Chondrocyte (in vitro differentiated cells): ENCODE measurements around the gene SEC14L5. TPM values are rescaled to one million over a fixed set of nuclear protein-coding genes. Genes with fewer than 3 reads are reported as not detected.

Source experiments
- DNase-seq: peaks from one replicate; pipeline ENCODE4 v3.0.0; 2021; ENCODE audit warnings: mixed read lengths, low spot score
- H3K27ac Mint-ChIP-seq: one replicate; pipeline ENCODE4 v1.8.0; 2021; ENCODE audit warnings: mild to moderate bottlenecking, moderate library complexity, mixed read lengths; ENCODE audit not compliant: unreplicated experiment
- H3K27me3 Mint-ChIP-seq: 2 replicates; pipeline ENCODE4 v1.8.0; 2021; ENCODE audit warnings: low read depth, mixed read lengths
- H3K36me3 Mint-ChIP-seq: 2 replicates; pipeline ENCODE4 v1.8.0; 2021; ENCODE audit warnings: low read depth, mixed read lengths
- H3K4me1 Mint-ChIP-seq: 2 replicates; pipeline ENCODE4 v1.8.0; 2021; ENCODE audit warnings: low read depth, mild to moderate bottlenecking, mixed read lengths
- H3K4me3 Mint-ChIP-seq: one replicate; pipeline ENCODE4 v1.8.0; 2021; ENCODE audit warnings: mild to moderate bottlenecking, moderate library complexity, mixed read lengths; ENCODE audit not compliant: unreplicated experiment
- H3K9me3 Mint-ChIP-seq: 2 replicates; pipeline ENCODE4 v1.8.0; 2021; ENCODE audit warnings: low read depth, mixed read lengths
- total RNA-seq: library from RNA; stranded (reverse); gene quantifications from 3 replicates; pipeline ENCODE4 v1.2.1, GENCODE V29; 2021
- TF ChIP-seq, protein P1 (sequence below): fragments of 200-600 bp; sonication (generic); IDR thresholded peaks from 2 replicates; pipeline ENCODE4 v1.5.0; 2021; ENCODE audit warnings: antibody characterized with exemption, mild to moderate bottlenecking, moderate library complexity

SEC14L5 gene
- total RNA-seq, 1 donor from 2014 or later: not detected

DNA sequence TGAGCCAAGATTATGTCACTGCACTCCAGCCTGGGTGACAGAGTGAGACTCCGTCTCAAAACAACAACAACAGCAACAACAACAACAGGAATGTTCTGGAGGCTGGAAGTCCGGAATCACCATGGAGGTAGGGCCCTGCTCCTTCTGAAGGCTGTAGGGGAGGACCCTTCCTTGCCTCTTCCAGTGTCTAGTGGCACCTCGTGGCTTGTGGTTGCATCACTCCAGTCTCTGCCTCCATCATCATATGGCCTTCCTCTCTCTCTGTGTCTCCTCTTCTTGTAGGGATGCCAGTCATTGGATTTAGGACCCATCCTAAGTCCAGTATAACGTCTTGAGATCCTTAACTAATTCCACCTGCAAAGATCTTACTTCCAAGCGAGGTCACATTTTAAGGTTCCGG, 61.6 kb downstream of the SEC14L5 start:
- H3K27ac Mint-ChIP-seq: no peak overlapping the region
- H3K4me1 Mint-ChIP-seq: no peaks in the 10 kb centered on the region
- H3K27me3 Mint-ChIP-seq: peaks cover 10% of the 10 kb centered on the region
- TF ChIP-seq, protein P1, sequence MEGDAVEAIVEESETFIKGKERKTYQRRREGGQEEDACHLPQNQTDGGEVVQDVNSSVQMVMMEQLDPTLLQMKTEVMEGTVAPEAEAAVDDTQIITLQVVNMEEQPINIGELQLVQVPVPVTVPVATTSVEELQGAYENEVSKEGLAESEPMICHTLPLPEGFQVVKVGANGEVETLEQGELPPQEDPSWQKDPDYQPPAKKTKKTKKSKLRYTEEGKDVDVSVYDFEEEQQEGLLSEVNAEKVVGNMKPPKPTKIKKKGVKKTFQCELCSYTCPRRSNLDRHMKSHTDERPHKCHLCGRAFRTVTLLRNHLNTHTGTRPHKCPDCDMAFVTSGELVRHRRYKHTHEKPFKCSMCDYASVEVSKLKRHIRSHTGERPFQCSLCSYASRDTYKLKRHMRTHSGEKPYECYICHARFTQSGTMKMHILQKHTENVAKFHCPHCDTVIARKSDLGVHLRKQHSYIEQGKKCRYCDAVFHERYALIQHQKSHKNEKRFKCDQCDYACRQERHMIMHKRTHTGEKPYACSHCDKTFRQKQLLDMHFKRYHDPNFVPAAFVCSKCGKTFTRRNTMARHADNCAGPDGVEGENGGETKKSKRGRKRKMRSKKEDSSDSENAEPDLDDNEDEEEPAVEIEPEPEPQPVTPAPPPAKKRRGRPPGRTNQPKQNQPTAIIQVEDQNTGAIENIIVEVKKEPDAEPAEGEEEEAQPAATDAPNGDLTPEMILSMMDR: no peak
- H3K4me3 Mint-ChIP-seq: no peak overlapping the region
- H3K9me3 Mint-ChIP-seq: no peaks in the 10 kb centered on the region
- no peak for DNase-seq
- no peaks in the 10 kb centered on the region for H3K36me3 Mint-ChIP-seq

DNA sequence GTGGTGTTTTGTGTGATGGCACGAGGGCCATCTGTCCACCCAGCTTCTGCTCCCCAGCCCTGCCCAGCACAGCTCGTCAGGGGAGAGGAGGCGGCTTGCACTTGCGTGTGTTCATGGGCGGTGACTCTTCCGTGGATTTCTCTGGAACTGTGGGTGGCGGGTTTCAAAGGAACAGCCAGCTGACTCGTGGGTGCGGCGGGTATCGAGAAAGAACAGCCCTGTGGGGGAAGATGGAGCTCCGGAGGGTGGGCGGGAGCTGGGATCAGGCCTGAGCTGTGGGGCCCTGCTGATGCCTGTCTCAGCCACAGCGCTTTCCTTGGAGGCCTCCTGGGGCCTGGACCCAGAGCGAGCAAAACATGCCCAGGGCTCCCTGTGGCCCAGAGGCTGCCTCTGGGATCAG, 62.4 kb downstream of the SEC14L5 start:
- DNase-seq: no peak
- TF ChIP-seq, protein P1: no peak
- Mint-ChIP-seq H3K9me3 (no peaks in the 10 kb centered on the region), H3K27me3 (peaks cover 6% of the 10 kb centered on the region), H3K27ac (no peak overlapping the region), H3K4me1 (no peaks in the 10 kb centered on the region), H3K4me3 (no peak overlapping the region), H3K36me3 (no peaks in the 10 kb centered on the region)

DNA sequence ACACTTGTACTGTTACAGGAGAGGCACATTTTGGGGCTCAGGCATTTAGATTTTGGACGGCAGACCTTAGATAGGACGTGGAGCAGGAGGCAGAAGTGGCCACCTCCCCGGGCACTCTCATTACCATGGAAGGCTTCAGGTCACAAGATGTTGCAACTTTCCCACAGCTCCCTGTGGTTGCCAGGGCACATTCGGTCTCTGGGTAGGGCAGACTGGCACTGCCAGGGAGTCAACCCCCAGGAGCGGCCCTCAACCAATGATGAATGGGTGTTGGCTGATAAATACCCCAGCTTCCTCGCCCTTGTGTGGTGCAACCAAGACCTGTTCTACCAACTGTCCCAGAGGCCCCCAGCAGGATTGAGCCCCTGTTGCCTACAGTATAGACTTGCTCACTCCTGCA, 64.4 kb downstream of the SEC14L5 start:
- Mint-ChIP-seq H3K36me3 (no peaks in the 10 kb centered on the region), H3K4me3 (no peak overlapping the region), H3K27me3 (peaks cover 6% of the 10 kb centered on the region), H3K27ac (no peak overlapping the region), H3K4me1 (no peaks in the 10 kb centered on the region), H3K9me3 (no peaks in the 10 kb centered on the region)
- DNase-seq: no peak
- TF ChIP-seq, protein P1: no peak

DNA sequence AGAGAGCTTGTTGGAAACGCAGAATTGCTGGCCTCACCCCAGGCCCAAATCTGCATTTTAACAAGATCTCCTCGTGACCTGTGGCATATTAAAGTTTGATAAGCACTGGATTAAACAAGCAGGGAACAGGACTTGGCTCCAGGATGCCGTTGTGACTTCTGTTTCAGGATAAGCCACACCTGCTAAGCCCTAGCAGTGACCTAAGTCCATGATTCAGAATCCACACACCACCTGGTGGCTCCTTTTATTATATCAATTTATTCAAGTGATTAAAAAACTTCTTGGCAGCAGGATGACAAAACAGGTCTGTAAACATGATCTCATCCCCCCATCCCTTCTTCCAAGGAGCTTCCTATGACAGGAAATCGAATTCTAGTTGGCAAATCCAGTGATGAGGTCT, 66.5 kb downstream of the SEC14L5 start:
- DNase-seq: no peak
- Mint-ChIP-seq H3K27ac (no peak overlapping the region), H3K9me3 (no peaks in the 10 kb centered on the region), H3K4me1 (no peaks in the 10 kb centered on the region), H3K27me3 (peaks cover 6% of the 10 kb centered on the region), H3K36me3 (peaks cover 3% of the 10 kb centered on the region), H3K4me3 (no peak overlapping the region)
- TF ChIP-seq, protein P1: peak; percentile 27

DNA sequence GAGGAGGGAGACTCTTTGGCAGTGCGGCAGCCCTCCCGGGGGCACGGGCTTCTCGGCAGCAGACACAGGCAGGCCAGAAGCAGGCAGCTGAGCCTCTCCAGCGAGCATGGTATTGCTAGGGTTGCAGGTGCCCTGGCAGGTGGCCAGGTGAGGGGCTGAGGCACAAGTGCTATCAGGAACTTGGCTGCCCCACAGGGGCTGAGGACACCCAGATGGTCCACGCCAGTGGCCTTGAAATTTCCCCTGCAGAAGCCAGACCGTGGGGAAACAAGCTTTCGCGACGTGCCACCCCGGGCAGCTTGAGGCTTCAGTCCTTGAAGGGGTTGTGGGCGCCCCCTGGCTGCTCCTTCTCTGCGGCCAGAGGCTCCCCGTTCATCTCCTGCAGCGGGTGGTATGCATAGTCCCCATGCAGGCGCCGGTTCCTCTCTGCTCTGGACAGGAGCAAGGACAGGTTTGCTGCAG, 67.1 kb downstream of the SEC14L5 start:
- no peak for DNase-seq
- Mint-ChIP-seq H3K27ac (no peak overlapping the region), H3K4me1 (no peaks in the 10 kb centered on the region), H3K9me3 (no peaks in the 10 kb centered on the region), H3K36me3 (peaks cover 3% of the 10 kb centered on the region), H3K4me3 (no peak overlapping the region), H3K27me3 (peaks cover 6% of the 10 kb centered on the region)
- TF ChIP-seq, protein P1: peak; percentile 58
